ENCODE data around the gene GAREM1.

GRCh38 chr18:32478317-32478716, 7.6 kb upstream of the GAREM1 start:
- TF ChIP-seq CTCF (IDR thresholded peaks at IDR 0.05) (no peak), POLR2A (IDR thresholded peaks at IDR 0.05) (no peak)
